GM18499 (cell line): ENCODE data around the gene PKMYT1.

Experiments used
- ATAC-seq: cut with Tn5 transposase; IDR thresholded peaks from one replicate; pipeline ENCODE4 v1.9.1; 2021; ENCODE audit warnings: moderate number of reproducible peaks; ENCODE audit not compliant: insufficient read depth, unreplicated experiment

The PKMYT1 gene

GRCh38 chr16:3019594-3020246, 39.5 kb upstream of the PKMYT1 start:
- no peak for ATAC-seq

GRCh38 chr16:3017794-3018506, 37.7 kb upstream of the PKMYT1 start, which contains the start of gene CLDN6:
Gene CLDN6 (minus strand): TSS chr16:3018183. CDS start chr16:3016021, 2,162 bp downstream.
- no peak for ATAC-seq

GRCh38 chr16:3017344-3017743, 37.1 kb upstream of the PKMYT1 start:
- no peak for ATAC-seq

GRCh38 chr16:3015865-3016521, 35.7 kb upstream of the PKMYT1 start:
- ATAC-seq: no peak

DNA sequence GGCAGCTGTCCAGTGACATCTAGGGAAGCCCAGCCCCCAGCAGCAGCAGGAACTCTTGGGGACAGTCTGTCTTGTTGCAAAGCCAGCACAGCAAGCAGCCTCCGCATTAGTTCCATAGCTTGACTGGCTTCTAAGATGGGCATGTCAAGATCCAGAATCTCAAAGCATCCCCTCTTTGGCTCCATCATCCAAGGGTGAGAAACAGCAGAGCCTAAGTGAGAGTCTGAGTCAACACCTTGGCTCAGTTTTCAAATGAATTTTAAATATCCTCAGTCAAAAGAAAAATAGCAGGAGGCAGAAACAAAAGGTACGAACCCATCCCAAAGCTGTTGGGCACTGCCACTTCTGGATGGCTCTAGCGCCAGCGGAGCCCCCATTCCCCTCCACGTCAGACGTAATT, 34.7 kb upstream of the PKMYT1 start:
- ATAC-seq: no peak

DNA sequence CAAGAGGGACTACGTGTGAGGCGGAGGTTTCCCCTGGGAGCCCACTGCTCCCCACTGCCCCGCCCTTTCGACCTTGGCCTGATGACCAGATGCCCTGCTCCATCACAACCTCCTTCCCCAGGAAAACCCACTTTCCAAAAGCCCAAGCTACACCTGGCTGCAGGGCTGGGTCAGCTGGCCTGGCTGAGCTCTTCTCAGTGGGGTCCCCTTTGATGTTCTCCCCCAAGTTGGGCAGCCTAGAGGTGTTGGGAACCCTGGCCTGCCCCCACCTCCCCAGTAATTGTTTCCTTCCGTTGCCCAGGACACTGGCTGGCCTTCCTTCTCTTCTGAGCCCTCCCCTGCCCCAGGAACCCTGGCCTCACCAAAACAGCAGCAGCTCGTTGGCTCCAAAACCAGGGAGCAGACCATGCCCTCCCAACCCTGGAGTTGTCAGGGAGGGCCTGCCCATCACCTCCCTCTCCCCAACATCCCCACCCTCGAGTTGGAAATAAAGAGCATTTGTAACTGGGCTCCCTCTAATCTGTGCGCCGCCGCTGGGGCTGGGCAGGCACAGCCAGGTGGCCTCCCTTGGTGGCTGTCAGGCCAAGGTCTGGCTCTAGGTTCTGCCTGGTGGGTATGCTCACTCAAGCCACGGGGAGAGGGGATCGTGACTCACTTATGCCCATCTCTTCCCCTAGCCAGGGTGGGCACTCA, 33.9 kb upstream of the PKMYT1 start:
- ATAC-seq: no peak

DNA sequence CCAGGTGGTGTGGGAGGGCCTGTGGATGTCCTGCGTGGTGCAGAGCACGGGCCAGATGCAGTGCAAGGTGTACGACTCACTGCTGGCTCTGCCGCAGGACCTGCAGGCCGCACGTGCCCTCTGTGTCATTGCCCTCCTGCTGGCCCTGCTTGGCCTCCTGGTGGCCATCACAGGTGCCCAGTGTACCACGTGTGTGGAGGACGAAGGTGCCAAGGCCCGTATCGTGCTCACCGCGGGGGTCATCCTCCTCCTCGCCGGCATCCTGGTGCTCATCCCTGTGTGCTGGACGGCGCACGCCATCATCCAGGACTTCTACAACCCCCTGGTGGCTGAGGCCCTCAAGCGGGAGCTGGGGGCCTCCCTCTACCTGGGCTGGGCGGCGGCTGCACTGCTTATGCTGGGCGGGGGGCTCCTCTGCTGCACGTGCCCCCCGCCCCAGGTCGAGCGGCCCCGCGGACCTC, 33.3 kb upstream of the PKMYT1 start:
- no peak for ATAC-seq

DNA sequence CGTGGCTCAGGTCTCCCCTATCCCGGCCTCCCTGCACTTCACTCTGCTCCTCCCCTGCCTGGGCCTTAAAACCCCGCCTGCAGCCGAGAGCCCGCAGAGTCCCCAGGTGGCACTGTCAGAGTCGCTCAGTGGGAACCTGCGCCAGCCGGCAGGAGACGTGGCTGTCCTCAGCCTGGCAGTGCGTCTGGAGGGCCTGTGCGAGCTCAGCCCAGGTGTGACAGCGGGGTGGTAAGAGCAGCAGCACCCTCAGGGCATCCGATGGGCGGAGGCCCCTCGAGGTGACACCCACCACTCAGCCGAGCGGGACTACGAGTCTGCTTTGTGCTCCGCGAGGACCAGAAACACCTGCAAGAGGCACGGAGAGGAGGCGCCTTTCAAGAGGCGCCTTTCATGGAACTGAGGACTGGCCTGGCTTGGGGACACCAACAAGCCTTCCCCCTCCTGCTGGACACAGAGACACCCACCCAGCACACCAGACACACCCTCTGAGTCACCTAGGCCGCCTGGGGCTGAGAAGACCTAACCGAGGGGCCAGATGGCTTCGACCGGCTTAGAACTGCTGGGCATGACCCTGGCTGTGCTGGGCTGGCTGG, 32.7 kb upstream of the PKMYT1 start, which contains the start of gene CLDN9:
TSS of gene CLDN9 (plus strand) at position 96 of the 593 bp plus-strand sequence. CDS start at position 536, 440 bp downstream.
- ATAC-seq: no peak

- no peak for ATAC-seq
Observed at GRCh38 chr16:3012246-3012645, 32.0 kb upstream of the PKMYT1 start.

GRCh38 chr16:3010510-3010909, 30.3 kb upstream of the PKMYT1 start:
- no peak for ATAC-seq

- ATAC-seq: no peak
Observed at GRCh38 chr16:3009568-3010390, 29.5 kb upstream of the PKMYT1 start.

DNA sequence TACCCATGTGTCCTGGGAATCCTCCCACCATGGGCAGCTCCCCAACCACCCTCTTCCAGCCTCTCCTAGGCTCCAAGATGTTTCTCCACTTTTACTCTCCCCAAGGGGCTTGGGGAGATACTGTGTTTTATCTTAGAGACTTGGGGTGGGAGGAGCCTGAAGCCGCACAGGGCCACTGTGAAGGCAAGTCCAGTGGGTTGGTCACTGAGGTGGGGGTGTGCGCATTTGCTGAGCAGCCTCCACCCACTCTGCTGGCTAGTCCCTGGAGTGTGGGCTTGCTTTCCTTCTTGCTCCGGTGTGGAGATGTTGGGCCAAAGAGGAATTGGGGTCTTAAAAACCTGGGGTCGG, 28.4 kb upstream of the PKMYT1 start:
- no peak for ATAC-seq

- no peak for ATAC-seq
Observed at GRCh38 chr16:3007957-3008689, 27.9 kb upstream of the PKMYT1 start.

- ATAC-seq: no peak
Observed at GRCh38 chr16:3007059-3007956, 27.1 kb upstream of the PKMYT1 start.

DNA sequence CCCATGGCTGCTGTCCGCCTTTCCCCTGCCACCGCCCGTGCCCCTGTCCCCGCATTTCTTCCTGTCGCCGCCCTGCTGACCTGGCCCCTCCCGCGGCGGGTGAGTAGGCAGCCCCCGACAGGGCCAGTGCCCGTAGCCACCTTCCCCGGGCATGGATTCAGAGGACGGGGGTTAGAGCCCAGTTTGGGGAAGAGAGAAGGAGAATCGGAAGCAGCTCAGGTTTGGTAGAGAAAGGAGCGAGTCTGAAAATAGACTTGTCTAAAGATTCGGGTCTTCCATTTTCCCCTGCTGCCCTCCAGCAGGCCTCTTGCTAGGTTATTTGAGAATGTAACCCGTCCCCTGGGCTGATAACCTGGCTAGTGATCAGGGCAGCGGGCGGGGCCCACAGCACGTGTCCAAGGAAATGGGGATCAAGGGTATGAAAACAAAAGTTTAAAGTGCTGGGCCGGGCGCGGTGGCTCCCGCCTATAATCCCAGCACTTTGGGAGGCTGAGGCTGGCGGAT, 24.6 kb upstream of the PKMYT1 start:
- ATAC-seq: no peak

DNA sequence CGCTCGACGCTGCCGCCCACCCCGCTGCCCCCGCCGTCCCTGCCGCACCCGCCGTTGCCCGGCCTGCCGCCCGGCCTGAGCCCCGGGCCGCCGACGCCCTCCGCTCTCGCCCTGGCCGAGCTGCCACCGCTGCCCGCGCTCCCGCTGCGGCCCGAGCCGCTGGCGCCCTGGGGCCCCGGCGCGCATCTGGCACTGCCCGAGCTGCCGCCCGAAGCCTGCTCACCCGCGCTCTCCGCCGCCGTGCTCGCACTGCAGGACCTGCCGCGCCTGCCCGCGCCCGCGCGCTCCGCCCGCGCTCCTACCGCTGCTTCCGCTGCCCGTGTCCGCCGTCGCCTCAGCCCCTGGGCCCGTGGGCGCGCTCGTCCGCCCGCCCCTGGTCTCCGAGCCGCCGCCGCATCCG, 24.1 kb upstream of the PKMYT1 start:
- no peak for ATAC-seq

- peak; percentile 85 for ATAC-seq
Observed at GRCh38 chr16:3003582-3004270, 23.5 kb upstream of the PKMYT1 start.
